Measurements from ENCODE around the gene VARS1. TPM values are rescaled to one million over a fixed set of nuclear protein-coding genes. Genes with fewer than 3 reads are reported as not detected.

The VARS1 gene
- polyA plus RNA-seq, 2 of the 4 experiments (the other 2 are of a cell fraction), result 17.7 to 57.2 TPM

GRCh38 chr6:31779908-31780307 lies 15.6 kb downstream of the VARS1 start:
- Histone ChIP-seq H3K4me1 (peaks cover 31% of the 10 kb centered on the region), H3K9me3 (no peaks in the 10 kb centered on the region), H3K27ac (no peak overlapping the region), H3K4me3 (no peak overlapping the region), H3K4me2 (no peak overlapping the region)
- ChIA-PET POLR2A (no interaction called here), CTCF (interaction anchor here (0.5 to 3.6 kb wide), 7 partner anchors 8 to 117 kb away, joined by 3 to 17 read pairs (median 5); partner anchors contain the start of gene VARS1)
- no peak for TF ChIP-seq BCL3 (IDR thresholded peaks at IDR 0.05)
- no peak for TF ChIP-seq POLR2A (IDR thresholded peaks at IDR 0.05; ENCODE audit: low read length)
- TF ChIP-seq HEYL (CRISPR knock-in tag; IDR thresholded peaks at IDR 0.05), result no peak
- no peak for TF ChIP-seq RARB (CRISPR knock-in tag; IDR thresholded peaks at IDR 0.05)
- TF ChIP-seq CBX2 (IDR thresholded peaks at IDR 0.05; ENCODE audit: borderline replicate concordance, low read depth), result no peak
- TF ChIP-seq CBX8 (IDR thresholded peaks at IDR 0.05), result no peak
- no peak for TF ChIP-seq NFE2L2 (conservative IDR thresholded peaks at IDR 0.05; ENCODE audit: low read length)
- no peak for TF ChIP-seq MAZ (IDR thresholded peaks at IDR 0.05; ENCODE audit: borderline replicate concordance, low read depth, low read length)
- TF ChIP-seq ZNF302 (CRISPR knock-in tag; IDR thresholded peaks at IDR 0.05), result no peak
- no peak for TF ChIP-seq KDM1A (IDR thresholded peaks at IDR 0.05; ENCODE audit: low read depth)
- TF ChIP-seq CHD2 (IDR thresholded peaks at IDR 0.05; ENCODE audit: low read length, partially characterized antibody), result no peak
- TF ChIP-seq NPAS2 (CRISPR knock-in tag; IDR thresholded peaks at IDR 0.05; ENCODE audit: borderline replicate concordance), result no peak
- FAIRE-seq (no peak), ATAC-seq (no peak), DNase-seq (ENCODE audit: low read depth in 1 of 2, low spot score in 1 of 2) (no peak)
- 100% methylated on average over 1 of the region's 10 CpGs for WGBS (ENCODE audit: missing lambda C conversion rate)

- WGBS (ENCODE audit: missing lambda C conversion rate), result 91% methylated on average over 15 of the region's 43 CpGs
- TF ChIP-seq HOXB5 (CRISPR knock-in tag; IDR thresholded peaks at IDR 0.05), result no peak
- no peak for TF ChIP-seq SMC3 (IDR thresholded peaks at IDR 0.05)
- no peak for TF ChIP-seq BHLHE40 (IDR thresholded peaks at IDR 0.05; ENCODE audit: low read depth, low read length)
- TF ChIP-seq RCOR1 (IDR thresholded peaks at IDR 0.05; ENCODE audit: low read depth, low read length), result no peak
- H3K27ac ChIP-seq, result no peak overlapping the region
- ChIA-PET CTCF (interaction anchor here (0.5 to 3.6 kb wide), 9 partner anchors 9 to 117 kb away, joined by 3 to 17 read pairs (median 4); partner anchors contain the start of genes LY6G5C and VARS1), POLR2A (interaction anchor here (0.5 to 1.0 kb wide), 2 partner anchors 48 to 120 kb away, joined by 4 to 6 read pairs; partner anchors contain the start of gene HSPA1B)
- ATAC-seq (no peak), DNase-seq (ENCODE audit: low read depth in 1 of 2, low spot score in 1 of 2) (no peak), FAIRE-seq (no peak)
- no peaks in the 10 kb centered on the region for H3K9me3 ChIP-seq
- no peak overlapping the region for H3K4me2 ChIP-seq
- peaks cover 32% of the 10 kb centered on the region for H3K4me1 ChIP-seq
- H3K4me3 ChIP-seq, result no peak overlapping the region
Observed at GRCh38 chr6:31778999-31779885, 16.3 kb downstream of the VARS1 start.

GRCh38 chr6:31778193-31778592 lies 17.4 kb downstream of the VARS1 start:
- H3K4me1 ChIP-seq, result peaks cover 32% of the 10 kb centered on the region
- no peak overlapping the region for H3K4me3 ChIP-seq
- no peaks in the 10 kb centered on the region for H3K9me3 ChIP-seq
- no peak overlapping the region for H3K4me2 ChIP-seq
- DNase-seq (ENCODE audit: low read depth in 1 of 2, low spot score in 1 of 2) (no peak), ATAC-seq (no peak), FAIRE-seq (no peak)
- H3K27ac ChIP-seq, result peak overlapping the region; percentile 70 to 86; a peak in 4 of 6 replicates
- 93% methylated on average over 5 of the region's 5 CpGs for WGBS (ENCODE audit: missing lambda C conversion rate)
- POLR2A ChIA-PET, result interaction anchor here (0.9 to 1.0 kb wide), 2 partner anchors 42 to 49 kb away, joined by 3 to 4 read pairs; partner anchors contain the start of genes CLIC1 and HSPA1B
- TF ChIP-seq ZNF302 (CRISPR knock-in tag; IDR thresholded peaks at IDR 0.05), result no peak
- TF ChIP-seq FOXS1 (CRISPR knock-in tag; IDR thresholded peaks at IDR 0.05), result no peak
- no peak for TF ChIP-seq PHF8 (IDR thresholded peaks at IDR 0.05; ENCODE audit: borderline replicate concordance, low read depth)
- TF ChIP-seq TP53 (CRISPR knock-in tag; IDR thresholded peaks at IDR 0.05), result no peak
- no peak for TF ChIP-seq ATOH8 (CRISPR knock-in tag; IDR thresholded peaks at IDR 0.05; ENCODE audit: low read depth)
- CTCF ChIA-PET, result interaction anchor here (0.7 to 1.7 kb wide), 7 partner anchors 9 to 97 kb away, joined by 3 to 5 read pairs (median 4); partner anchors contain the start of genes LY6G5C and VARS1

Measured in A549 (cell line).